Measurements from ENCODE around the gene TMEM217. TPM values are rescaled to one million over a fixed set of nuclear protein-coding genes. Genes with fewer than 3 reads are reported as not detected.

TMEM217 gene
- total and polyA plus RNA-seq, 2 of the 4 experiments (the other 2 are of a cell fraction): 1.4 to 3.5 TPM

DNA sequence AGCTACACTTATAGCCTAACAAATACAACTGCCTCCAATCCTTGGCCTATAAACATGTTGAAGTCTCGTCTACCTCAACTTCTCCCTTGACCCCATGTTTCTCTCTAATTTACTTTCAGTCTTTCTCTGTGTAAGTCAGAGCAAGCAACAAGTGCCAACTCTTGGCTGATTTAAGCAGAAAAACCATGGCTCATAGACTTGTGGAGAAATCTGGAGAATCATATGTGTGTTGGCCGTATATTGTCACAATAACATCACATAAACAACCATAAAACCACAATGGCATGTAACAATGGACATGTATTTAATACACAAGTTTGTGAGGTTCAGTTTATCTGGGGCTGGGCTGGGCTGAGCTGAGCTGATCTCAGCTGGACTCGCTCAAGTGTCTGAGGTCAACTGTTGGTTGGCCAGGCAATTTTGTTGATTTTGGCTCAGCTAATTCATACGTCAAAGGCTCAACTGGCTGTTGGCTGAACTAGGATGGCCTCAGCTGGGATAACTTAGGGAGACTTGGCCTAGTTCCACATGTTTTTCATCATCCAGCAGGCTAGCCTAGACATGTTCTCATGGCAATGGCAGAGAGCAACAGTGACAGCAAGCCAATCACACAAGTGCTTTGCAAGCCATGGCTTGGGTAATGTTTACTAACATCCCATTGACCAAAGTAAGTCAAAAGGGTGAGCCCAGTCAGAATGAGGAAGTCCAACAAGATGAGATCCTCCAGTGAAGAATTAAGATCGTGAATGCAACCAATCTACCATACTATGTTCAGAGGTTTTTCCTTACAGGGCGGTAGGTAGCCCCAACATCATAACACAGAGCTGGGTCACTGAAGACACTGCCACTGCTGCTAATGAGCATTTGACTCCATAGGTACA lies 13.3 kb downstream of the TMEM217 start (continued):
- no peak for TF ChIP-seq CTCF (conservative IDR thresholded peaks at IDR 0.05; ENCODE audit: low read depth, low read length)
- peak; percentile 51; the same call in 1 of the 2 replicates for TF ChIP-seq MXI1 (IDR thresholded peaks at IDR 0.05; ENCODE audit: borderline replicate concordance, low read depth, low read length)
- TF ChIP-seq CEBPB (IDR thresholded peaks at IDR 0.05; ENCODE audit: low read depth, low read length): peak; percentile 91

Data from IMR-90 (cell line).